ENCODE measurements around the gene ZBTB46.

The ZBTB46 gene

DNA sequence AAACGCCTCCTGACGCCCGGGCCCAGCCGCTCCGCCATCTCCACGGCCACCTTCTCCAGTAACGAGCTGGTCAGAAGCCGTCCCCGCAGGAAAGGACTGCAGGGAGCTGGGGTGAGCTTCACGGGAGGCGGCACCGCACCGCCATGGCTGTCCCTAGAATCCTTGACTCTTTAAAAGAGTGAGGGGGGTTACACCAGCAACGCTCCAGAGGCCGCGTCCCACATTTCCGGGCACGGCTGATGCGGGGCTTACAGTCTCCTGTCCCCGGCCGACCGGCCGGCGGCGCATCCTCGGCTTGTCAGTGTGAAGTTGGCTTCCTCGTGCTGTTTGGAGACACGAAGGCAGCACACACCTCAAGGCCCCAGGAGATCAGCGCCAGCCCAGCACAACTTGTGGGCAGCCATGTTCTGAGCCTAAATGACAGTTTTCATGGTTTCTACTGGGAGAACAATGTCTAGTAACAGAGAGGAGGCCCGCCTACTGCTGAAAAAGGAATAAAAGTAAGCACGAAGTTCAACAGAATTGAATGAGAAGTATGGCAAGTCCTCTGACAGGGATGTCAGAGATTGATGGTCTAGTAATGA, 61.1 kb downstream of the ZBTB46 start:
- no peaks in the 10 kb centered on the region for H3K79me2 ChIP-seq (ENCODE audit: insufficient read depth, low read length)
- H3F3A ChIP-seq (ENCODE audit: insufficient read depth), result no peaks in the 10 kb centered on the region
- H3K4me3 ChIP-seq (ENCODE audit: insufficient read depth, low read length, poor library complexity, severe bottlenecking), result no peak overlapping the region
- H3K27me3 ChIP-seq (ENCODE audit: low read length), result no peaks in the 10 kb centered on the region
- no peak overlapping the region for H2AFZ ChIP-seq (ENCODE audit: low read depth, low read length, severe bottlenecking)
- H3K36me3 ChIP-seq (ENCODE audit: low read length), result no peaks in the 10 kb centered on the region
- no peaks in the 10 kb centered on the region for H4K20me1 ChIP-seq (ENCODE audit: low read depth, low read length)
- H3K27ac ChIP-seq (ENCODE audit: low read depth, low read length), result no peak overlapping the region
- H3K9me3 ChIP-seq (ENCODE audit: insufficient read depth, low read length), result no peaks in the 10 kb centered on the region
- H3K9ac ChIP-seq (ENCODE audit: low read length), result no peak overlapping the region
- no peaks in the 10 kb centered on the region for H3K9me2 ChIP-seq (replicated peaks; ENCODE audit: insufficient read depth, low read length)
- no peak for TF ChIP-seq EZH2phosphoT487 (conservative IDR thresholded peaks at IDR 0.05; ENCODE audit: low read length)
- TF ChIP-seq, protein P1, sequence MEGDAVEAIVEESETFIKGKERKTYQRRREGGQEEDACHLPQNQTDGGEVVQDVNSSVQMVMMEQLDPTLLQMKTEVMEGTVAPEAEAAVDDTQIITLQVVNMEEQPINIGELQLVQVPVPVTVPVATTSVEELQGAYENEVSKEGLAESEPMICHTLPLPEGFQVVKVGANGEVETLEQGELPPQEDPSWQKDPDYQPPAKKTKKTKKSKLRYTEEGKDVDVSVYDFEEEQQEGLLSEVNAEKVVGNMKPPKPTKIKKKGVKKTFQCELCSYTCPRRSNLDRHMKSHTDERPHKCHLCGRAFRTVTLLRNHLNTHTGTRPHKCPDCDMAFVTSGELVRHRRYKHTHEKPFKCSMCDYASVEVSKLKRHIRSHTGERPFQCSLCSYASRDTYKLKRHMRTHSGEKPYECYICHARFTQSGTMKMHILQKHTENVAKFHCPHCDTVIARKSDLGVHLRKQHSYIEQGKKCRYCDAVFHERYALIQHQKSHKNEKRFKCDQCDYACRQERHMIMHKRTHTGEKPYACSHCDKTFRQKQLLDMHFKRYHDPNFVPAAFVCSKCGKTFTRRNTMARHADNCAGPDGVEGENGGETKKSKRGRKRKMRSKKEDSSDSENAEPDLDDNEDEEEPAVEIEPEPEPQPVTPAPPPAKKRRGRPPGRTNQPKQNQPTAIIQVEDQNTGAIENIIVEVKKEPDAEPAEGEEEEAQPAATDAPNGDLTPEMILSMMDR (IDR thresholded peaks at IDR 0.05; ENCODE audit: insufficient read depth, low read length, poor library complexity, severe bottlenecking), result no peak
- H3K4me2 ChIP-seq (ENCODE audit: low read depth, low read length, poor library complexity, severe bottlenecking), result no peak overlapping the region

DNA sequence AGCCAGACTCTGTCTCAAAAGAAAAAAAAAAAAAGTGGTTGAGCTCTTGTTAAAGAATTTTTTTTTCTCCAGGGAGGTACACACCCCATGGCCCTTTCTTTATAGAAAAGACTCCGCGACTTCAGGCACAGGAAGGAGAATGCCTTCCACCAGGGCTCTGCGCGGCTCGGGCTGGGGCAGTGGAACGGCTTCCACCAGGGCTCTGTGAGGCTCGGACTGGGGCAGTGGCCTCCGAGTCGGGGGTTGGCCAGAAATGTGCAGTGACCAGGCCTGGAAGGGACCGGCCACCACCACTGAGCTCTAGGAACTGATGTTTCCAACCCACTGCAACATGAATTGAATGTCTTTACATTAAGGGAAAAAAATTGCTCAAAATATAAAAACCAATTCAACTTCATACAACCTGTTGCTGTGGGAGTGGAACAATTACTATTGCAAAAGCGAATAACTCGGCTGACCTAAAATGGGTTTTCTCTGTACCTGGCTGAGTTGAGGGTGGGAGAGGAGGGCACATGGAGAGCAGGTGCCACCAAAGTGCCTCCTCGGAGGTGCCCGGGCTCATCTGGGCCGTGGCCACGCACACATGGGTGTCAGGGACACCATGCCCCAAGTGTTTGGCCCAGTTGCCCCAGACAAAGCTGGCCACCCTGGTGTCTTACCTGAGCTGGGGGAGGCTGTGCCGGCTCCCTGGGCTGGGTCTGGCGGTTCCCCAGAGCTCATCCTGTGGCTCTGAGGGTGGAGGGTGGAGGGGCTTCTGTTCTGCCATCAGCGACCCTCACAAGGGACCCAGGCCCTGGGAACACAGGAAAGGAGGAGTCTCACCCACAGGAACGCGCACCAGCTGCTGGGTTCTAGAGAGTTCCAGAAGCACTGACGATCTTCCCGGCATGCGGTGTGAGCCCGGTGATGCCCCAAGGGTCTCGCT, 62.2 kb downstream of the ZBTB46 start:
- Histone ChIP-seq H3K9me3 (ENCODE audit: insufficient read depth, low read length) (no peaks in the 10 kb centered on the region), H3K9ac (ENCODE audit: low read length) (no peak overlapping the region), H3K36me3 (ENCODE audit: low read length) (no peaks in the 10 kb centered on the region), H3K4me2 (ENCODE audit: low read depth, low read length, poor library complexity, severe bottlenecking) (no peak overlapping the region), H3K79me2 (ENCODE audit: insufficient read depth, low read length) (no peaks in the 10 kb centered on the region), H3F3A (ENCODE audit: insufficient read depth) (no peaks in the 10 kb centered on the region), H3K27ac (ENCODE audit: low read depth, low read length) (no peak overlapping the region), H4K20me1 (ENCODE audit: low read depth, low read length) (no peaks in the 10 kb centered on the region), H2AFZ (ENCODE audit: low read depth, low read length, severe bottlenecking) (no peak overlapping the region), H3K27me3 (ENCODE audit: low read length) (no peaks in the 10 kb centered on the region), H3K4me3 (ENCODE audit: insufficient read depth, low read length, poor library complexity, severe bottlenecking) (no peak overlapping the region), H3K9me2 (replicated peaks; ENCODE audit: insufficient read depth, low read length) (no peaks in the 10 kb centered on the region)
- TF ChIP-seq, protein P1 (IDR thresholded peaks at IDR 0.05; ENCODE audit: insufficient read depth, low read length, poor library complexity, severe bottlenecking), result no peak
- TF ChIP-seq EZH2phosphoT487 (conservative IDR thresholded peaks at IDR 0.05; ENCODE audit: low read length), result no peak

DNA sequence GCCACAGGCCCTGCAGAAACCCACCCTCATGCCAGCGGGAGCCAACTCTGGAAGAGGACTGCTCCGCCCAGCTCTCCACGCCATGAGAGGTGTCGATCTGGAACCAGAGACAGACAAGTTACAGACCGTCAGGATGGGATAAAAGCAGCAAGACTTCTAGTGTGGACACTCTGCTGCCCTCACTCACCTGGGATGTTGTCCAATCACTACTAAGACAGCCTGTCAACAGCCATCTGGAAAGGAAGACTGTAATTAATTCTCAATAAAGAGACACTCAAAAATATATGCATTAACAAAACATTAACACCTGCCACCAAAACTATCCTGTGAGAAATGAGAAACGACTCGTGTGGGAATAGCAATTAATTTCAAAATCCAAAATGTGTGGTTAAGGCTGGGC, 63.2 kb downstream of the ZBTB46 start:
- no peaks in the 10 kb centered on the region for H3F3A ChIP-seq (ENCODE audit: insufficient read depth)
- no peaks in the 10 kb centered on the region for H3K79me2 ChIP-seq (ENCODE audit: insufficient read depth, low read length)
- no peak for TF ChIP-seq EZH2phosphoT487 (conservative IDR thresholded peaks at IDR 0.05; ENCODE audit: low read length)
- TF ChIP-seq, protein P1 (IDR thresholded peaks at IDR 0.05; ENCODE audit: insufficient read depth, low read length, poor library complexity, severe bottlenecking), result no peak
- no peaks in the 10 kb centered on the region for H3K9me3 ChIP-seq (ENCODE audit: insufficient read depth, low read length)
- H4K20me1 ChIP-seq (ENCODE audit: low read depth, low read length), result no peaks in the 10 kb centered on the region
- no peak overlapping the region for H3K27ac ChIP-seq (ENCODE audit: low read depth, low read length)
- no peak overlapping the region for H3K9ac ChIP-seq (ENCODE audit: low read length)
- no peaks in the 10 kb centered on the region for H3K9me2 ChIP-seq (replicated peaks; ENCODE audit: insufficient read depth, low read length)
- H3K36me3 ChIP-seq (ENCODE audit: low read length), result no peaks in the 10 kb centered on the region
- no peak overlapping the region for H2AFZ ChIP-seq (ENCODE audit: low read depth, low read length, severe bottlenecking)
- H3K4me3 ChIP-seq (ENCODE audit: insufficient read depth, low read length, poor library complexity, severe bottlenecking), result no peak overlapping the region
- H3K4me2 ChIP-seq (ENCODE audit: low read depth, low read length, poor library complexity, severe bottlenecking), result no peak overlapping the region
- no peaks in the 10 kb centered on the region for H3K27me3 ChIP-seq (ENCODE audit: low read length)

All from SU-DHL-6 (cell line).